ENCODE results near the gene POLR1A. TPM values are rescaled to one million over a fixed set of nuclear protein-coding genes. Genes with fewer than 3 reads are reported as not detected.
A peak's percentile ranks its signal among the peaks of the same experiment; 100 is the strongest.

The POLR1A gene
- total and polyA plus RNA-seq, 2 of the 13 experiments (the other 11 are each of a cell fraction or from before 2014, with no cell fraction given), result 7.2 to 39.9 TPM

DNA sequence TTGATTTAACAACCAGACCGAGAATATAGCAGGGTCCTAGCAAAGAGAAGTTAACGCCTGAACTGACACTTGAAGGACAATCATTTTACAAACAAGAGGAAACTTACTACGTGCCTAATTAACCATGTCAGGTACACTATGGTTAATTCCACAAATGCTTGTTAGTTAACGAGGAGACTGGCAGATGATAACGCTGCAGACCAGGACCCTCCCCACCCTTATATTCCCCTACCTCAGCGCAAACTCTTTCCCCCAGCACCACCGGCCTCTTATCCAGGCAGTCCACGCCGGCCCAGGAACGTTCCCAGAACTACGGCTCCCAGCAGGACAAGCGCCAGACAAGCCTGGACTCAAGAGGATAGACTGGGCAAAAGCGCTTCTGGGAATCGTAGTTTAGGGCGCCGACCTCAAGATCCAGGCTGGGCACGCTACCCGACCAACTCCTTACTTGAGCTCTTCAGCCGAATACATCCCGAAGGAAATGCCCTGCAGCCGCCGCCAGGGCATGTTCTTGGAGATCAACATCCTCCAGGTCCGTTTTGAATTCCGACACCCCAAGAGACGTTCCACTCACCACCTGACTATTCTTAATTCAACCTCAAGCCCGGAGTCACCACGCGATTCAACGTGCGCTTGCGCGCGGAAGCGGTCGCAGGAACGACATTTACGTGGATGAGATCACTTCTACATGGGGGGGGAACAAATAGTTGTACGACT, at the start of gene POLR1A (continued):
- TF ChIP-seq, protein P1, sequence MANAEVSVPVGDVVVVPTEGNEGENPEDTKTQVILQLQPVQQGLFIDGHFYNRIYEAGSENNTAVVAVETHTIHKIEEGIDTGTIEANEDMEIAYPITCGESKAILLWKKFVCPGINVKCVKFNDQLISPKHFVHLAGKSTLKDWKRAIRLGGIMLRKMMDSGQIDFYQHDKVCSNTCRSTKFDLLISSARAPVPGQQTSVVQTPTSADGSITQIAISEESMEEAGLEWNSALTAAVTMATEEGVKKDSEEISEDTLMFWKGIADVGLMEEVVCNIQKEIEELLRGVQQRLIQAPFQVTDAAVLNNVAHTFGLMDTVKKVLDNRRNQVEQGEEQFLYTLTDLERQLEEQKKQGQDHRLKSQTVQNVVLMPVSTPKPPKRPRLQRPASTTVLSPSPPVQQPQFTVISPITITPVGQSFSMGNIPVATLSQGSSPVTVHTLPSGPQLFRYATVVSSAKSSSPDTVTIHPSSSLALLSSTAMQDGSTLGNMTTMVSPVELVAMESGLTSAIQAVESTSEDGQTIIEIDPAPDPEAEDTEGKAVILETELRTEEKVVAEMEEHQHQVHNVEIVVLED (CRISPR knock-in tag; IDR thresholded peaks at IDR 0.05; ENCODE audit: borderline replicate concordance), result peak; percentile 97; the same call in 1 of the 2 replicates
- TF ChIP-seq, protein P2, sequence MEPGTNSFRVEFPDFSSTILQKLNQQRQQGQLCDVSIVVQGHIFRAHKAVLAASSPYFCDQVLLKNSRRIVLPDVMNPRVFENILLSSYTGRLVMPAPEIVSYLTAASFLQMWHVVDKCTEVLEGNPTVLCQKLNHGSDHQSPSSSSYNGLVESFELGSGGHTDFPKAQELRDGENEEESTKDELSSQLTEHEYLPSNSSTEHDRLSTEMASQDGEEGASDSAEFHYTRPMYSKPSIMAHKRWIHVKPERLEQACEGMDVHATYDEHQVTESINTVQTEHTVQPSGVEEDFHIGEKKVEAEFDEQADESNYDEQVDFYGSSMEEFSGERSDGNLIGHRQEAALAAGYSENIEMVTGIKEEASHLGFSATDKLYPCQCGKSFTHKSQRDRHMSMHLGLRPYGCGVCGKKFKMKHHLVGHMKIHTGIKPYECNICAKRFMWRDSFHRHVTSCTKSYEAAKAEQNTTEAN (CRISPR knock-in tag; conservative IDR thresholded peaks at IDR 0.05), result no peak
- TF ChIP-seq HMGA1 (CRISPR knock-in tag; conservative IDR thresholded peaks at IDR 0.05), result no peak
- no peak for TF ChIP-seq ZNF75D (CRISPR knock-in tag; IDR thresholded peaks at IDR 0.05; ENCODE audit: borderline replicate concordance)
- TF ChIP-seq, protein P3, sequence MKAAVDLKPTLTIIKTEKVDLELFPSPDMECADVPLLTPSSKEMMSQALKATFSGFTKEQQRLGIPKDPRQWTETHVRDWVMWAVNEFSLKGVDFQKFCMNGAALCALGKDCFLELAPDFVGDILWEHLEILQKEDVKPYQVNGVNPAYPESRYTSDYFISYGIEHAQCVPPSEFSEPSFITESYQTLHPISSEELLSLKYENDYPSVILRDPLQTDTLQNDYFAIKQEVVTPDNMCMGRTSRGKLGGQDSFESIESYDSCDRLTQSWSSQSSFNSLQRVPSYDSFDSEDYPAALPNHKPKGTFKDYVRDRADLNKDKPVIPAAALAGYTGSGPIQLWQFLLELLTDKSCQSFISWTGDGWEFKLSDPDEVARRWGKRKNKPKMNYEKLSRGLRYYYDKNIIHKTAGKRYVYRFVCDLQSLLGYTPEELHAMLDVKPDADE (CRISPR knock-in tag; IDR thresholded peaks at IDR 0.05), result no peak
- TF ChIP-seq, protein P4, sequence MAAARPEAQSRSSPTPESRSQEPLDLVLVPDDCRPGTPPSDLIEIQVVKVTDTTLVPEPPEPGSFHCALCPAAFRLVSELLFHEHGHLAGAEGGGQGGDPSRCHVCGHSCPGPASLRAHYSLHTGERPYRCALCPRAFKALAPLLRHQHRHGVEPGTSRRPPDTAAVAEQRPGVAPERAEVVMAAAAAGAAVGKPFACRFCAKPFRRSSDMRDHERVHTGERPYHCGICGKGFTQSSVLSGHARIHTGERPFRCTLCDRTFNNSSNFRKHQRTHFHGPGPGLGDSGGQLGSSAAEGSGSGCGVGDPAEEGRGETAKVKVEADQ (CRISPR knock-in tag; IDR thresholded peaks at IDR 0.05; ENCODE audit: borderline replicate concordance), result no peak
- TF ChIP-seq, protein P5, sequence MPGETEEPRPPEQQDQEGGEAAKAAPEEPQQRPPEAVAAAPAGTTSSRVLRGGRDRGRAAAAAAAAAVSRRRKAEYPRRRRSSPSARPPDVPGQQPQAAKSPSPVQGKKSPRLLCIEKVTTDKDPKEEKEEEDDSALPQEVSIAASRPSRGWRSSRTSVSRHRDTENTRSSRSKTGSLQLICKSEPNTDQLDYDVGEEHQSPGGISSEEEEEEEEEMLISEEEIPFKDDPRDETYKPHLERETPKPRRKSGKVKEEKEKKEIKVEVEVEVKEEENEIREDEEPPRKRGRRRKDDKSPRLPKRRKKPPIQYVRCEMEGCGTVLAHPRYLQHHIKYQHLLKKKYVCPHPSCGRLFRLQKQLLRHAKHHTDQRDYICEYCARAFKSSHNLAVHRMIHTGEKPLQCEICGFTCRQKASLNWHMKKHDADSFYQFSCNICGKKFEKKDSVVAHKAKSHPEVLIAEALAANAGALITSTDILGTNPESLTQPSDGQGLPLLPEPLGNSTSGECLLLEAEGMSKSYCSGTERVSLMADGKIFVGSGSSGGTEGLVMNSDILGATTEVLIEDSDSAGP (CRISPR knock-in tag; IDR thresholded peaks at IDR 0.05; ENCODE audit: borderline replicate concordance), result no peak
- 0 out of 2 replicates have a peak, but pooled peaks have one; percentile 30 for TF ChIP-seq ETV6 (CRISPR knock-in tag; conservative IDR thresholded peaks at IDR 0.05)
- no peak for TF ChIP-seq ZNF205 (CRISPR knock-in tag; IDR thresholded peaks at IDR 0.05)
- TF ChIP-seq, protein P6, sequence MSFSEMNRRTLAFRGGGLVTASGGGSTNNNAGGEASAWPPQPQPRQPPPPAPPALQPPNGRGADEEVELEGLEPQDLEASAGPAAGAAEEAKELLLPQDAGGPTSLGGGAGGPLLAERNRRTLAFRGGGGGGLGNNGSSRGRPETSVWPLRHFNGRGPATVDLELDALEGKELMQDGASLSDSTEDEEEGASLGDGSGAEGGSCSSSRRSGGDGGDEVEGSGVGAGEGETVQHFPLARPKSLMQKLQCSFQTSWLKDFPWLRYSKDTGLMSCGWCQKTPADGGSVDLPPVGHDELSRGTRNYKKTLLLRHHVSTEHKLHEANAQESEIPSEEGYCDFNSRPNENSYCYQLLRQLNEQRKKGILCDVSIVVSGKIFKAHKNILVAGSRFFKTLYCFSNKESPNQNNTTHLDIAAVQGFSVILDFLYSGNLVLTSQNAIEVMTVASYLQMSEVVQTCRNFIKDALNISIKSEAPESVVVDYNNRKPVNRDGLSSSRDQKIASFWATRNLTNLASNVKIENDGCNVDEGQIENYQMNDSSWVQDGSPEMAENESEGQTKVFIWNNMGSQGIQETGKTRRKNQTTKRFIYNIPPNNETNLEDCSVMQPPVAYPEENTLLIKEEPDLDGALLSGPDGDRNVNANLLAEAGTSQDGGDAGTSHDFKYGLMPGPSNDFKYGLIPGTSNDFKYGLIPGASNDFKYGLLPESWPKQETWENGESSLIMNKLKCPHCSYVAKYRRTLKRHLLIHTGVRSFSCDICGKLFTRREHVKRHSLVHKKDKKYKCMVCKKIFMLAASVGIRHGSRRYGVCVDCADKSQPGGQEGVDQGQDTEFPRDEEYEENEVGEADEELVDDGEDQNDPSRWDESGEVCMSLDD (CRISPR knock-in tag; IDR thresholded peaks at IDR 0.05; ENCODE audit: borderline replicate concordance), result 0 out of 2 replicates have a peak, but pooled peaks have one; percentile 9
- TF ChIP-seq, protein P7, sequence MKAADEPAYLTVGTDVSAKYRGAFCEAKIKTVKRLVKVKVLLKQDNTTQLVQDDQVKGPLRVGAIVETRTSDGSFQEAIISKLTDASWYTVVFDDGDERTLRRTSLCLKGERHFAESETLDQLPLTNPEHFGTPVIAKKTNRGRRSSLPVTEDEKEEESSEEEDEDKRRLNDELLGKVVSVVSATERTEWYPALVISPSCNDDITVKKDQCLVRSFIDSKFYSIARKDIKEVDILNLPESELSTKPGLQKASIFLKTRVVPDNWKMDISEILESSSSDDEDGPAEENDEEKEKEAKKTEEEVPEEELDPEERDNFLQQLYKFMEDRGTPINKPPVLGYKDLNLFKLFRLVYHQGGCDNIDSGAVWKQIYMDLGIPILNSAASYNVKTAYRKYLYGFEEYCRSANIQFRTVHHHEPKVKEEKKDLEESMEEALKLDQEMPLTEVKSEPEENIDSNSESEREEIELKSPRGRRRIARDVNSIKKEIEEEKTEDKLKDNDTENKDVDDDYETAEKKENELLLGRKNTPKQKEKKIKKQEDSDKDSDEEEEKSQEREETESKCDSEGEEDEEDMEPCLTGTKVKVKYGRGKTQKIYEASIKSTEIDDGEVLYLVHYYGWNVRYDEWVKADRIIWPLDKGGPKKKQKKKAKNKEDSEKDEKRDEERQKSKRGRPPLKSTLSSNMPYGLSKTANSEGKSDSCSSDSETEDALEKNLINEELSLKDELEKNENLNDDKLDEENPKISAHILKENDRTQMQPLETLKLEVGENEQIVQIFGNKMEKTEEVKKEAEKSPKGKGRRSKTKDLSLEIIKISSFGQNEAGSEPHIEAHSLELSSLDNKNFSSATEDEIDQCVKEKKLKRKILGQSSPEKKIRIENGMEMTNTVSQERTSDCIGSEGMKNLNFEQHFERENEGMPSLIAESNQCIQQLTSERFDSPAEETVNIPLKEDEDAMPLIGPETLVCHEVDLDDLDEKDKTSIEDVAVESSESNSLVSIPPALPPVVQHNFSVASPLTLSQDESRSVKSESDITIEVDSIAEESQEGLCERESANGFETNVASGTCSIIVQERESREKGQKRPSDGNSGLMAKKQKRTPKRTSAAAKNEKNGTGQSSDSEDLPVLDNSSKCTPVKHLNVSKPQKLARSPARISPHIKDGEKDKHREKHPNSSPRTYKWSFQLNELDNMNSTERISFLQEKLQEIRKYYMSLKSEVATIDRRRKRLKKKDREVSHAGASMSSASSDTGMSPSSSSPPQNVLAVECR (CRISPR knock-in tag; IDR thresholded peaks at IDR 0.05; ENCODE audit: borderline replicate concordance), result peak; percentile 90; the same call in 1 of the 2 replicates
- TF ChIP-seq SIN3A (IDR thresholded peaks at IDR 0.05; ENCODE audit: borderline replicate concordance, low read depth, low read length), result no peak; the same call in 1 of the 2 replicates
- TF ChIP-seq ZFP36L2 (CRISPR knock-in tag; IDR thresholded peaks at IDR 0.05), result no peak
